Measurements from ENCODE around the gene TRIM47.

The TRIM47 gene

GRCh38 chr17:75832652-75833400 lies 45.6 kb downstream of the TRIM47 start:
- H3K4me3 Mint-ChIP-seq: peak overlapping the region in 2 of 3 experiments; percentile 0 to 33
- H3K27me3 Mint-ChIP-seq (ENCODE audit: low read depth): no peaks in the 10 kb centered on the region
- H3K4me1 Mint-ChIP-seq: peaks cover 25% of the 10 kb centered on the region
- H3K27ac Mint-ChIP-seq: peak overlapping the region; percentile 61 to 63 (median 63)
- H3K9me3 Mint-ChIP-seq: no peaks in the 10 kb centered on the region
- H3K36me3 Mint-ChIP-seq (ENCODE audit: low read depth): no peaks in the 10 kb centered on the region
- TF ChIP-seq CTCF (IDR thresholded peaks at IDR 0.05; ENCODE audit: unreplicated experiment in 3 of 3): no peak

- no peak for TF ChIP-seq CTCF (IDR thresholded peaks at IDR 0.05; ENCODE audit: unreplicated experiment in 3 of 3)
- Mint-ChIP-seq H3K9me3 (no peaks in the 10 kb centered on the region), H3K4me1 (peaks cover 28% of the 10 kb centered on the region), H3K36me3 (ENCODE audit: low read depth) (no peaks in the 10 kb centered on the region), H3K4me3 (peak overlapping the region in 1 of 3 experiments; percentile 33), H3K27me3 (ENCODE audit: low read depth) (no peaks in the 10 kb centered on the region), H3K27ac (peak overlapping the region in 2 of 3 experiments; percentile 32 to 63)
Observed at GRCh38 chr17:75832164-75832651, 46.2 kb downstream of the TRIM47 start.

GRCh38 chr17:75831032-75831571 lies 47.3 kb downstream of the TRIM47 start:
- Mint-ChIP-seq H3K27me3 (ENCODE audit: low read depth) (no peaks in the 10 kb centered on the region), H3K36me3 (ENCODE audit: low read depth) (peaks cover 4% of the 10 kb centered on the region), H3K9me3 (no peaks in the 10 kb centered on the region), H3K4me1 (peaks cover 32% of the 10 kb centered on the region), H3K4me3 (no peak overlapping the region), H3K27ac (no peak overlapping the region)
- TF ChIP-seq CTCF (IDR thresholded peaks at IDR 0.05; ENCODE audit: unreplicated experiment in 3 of 3): no peak

- no peak overlapping the region for H3K4me3 Mint-ChIP-seq
Observed at GRCh38 chr17:75830164-75831031, 48.0 kb downstream of the TRIM47 start.

GRCh38 chr17:75829747-75830146 lies 48.6 kb downstream of the TRIM47 start:
- no peaks in the 10 kb centered on the region for H3K9me3 Mint-ChIP-seq
- H3K4me1 Mint-ChIP-seq: peaks cover 37% of the 10 kb centered on the region
- H3K27ac Mint-ChIP-seq: no peak overlapping the region
- TF ChIP-seq CTCF (IDR thresholded peaks at IDR 0.05; ENCODE audit: unreplicated experiment in 3 of 3): no peak
- peaks cover 4% of the 10 kb centered on the region for H3K36me3 Mint-ChIP-seq (ENCODE audit: low read depth)
- no peak overlapping the region for H3K4me3 Mint-ChIP-seq
- no peaks in the 10 kb centered on the region for H3K27me3 Mint-ChIP-seq (ENCODE audit: low read depth)

More at GRCh38 chr17:75830164-75831031, 48.0 kb downstream of the TRIM47 start:
- Mint-ChIP-seq H3K27ac (no peak overlapping the region), H3K36me3 (ENCODE audit: low read depth) (peaks cover 4% of the 10 kb centered on the region), H3K4me1 (peaks cover 34% of the 10 kb centered on the region), H3K27me3 (ENCODE audit: low read depth) (no peaks in the 10 kb centered on the region), H3K9me3 (no peaks in the 10 kb centered on the region)
- TF ChIP-seq CTCF (IDR thresholded peaks at IDR 0.05; ENCODE audit: unreplicated experiment in 3 of 3): peak; percentile 40 to 50 (median 49)
